ENCODE data around the gene ZMYM5. TPM values are rescaled to one million over a fixed set of nuclear protein-coding genes. Genes with fewer than 3 reads are reported as not detected.
"Not testable (repeated sequence)": the region's sequence is repeated elsewhere in the genome, so short reads cannot be mapped to it uniquely, and the experiment has no call there.

The ZMYM5 gene
- total and polyA plus RNA-seq, 4 donors, result 2.6 to 8.1 (median 5.9) TPM

DNA sequence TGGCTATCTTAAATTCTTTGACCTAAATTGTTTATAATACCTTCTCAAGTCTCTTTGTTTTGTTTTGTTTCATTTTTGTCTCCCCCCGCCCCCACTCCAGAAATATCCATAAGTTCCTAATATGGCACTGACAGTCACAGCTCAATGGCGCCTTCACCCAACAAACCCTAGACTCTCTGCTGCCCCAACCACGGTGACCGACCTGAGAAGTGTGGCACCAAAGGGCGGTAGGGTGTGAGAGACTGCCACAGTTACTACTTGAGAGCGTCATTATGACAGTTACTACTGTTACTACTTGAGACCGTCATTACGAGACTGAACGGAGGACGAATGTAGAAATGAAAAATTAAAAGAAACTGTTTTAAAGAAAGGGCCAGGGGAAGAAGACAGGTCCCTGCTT, 46.3 kb downstream of the ZMYM5 start (continued):
- no peak for TF ChIP-seq ATF3 (IDR thresholded peaks at IDR 0.05)

DNA sequence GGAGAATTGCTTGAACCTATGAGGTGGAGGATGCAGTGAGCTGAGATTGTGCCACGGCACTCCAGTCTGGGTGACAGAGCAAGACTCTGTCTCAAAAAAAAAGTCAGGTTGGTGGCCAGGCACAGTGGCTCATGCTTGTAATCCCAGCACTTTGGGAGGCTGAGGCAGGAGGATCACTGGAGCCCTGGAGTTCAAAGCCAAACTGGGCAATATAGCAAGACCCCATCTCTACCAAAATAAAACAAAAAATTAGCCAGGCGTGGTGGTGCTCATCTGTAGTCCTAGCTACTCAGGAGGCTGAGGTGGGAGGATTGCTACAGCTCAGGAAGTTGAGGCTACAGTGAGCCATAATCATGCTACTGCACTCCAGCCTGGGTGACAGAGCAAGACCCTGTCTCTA, 47.6 kb downstream of the ZMYM5 start:
- DNase-seq (ENCODE audit: low spot score), result not testable (repeated sequence)

GRCh38 chr13:19810996-19811881, 52.2 kb downstream of the ZMYM5 start:
- Histone ChIP-seq H3K9ac (ENCODE audit: low read depth in 1 of 2, low read length in 2 of 2) (no peak overlapping the region), H3K36me3 (ENCODE audit: control insufficient read depth in 4 of 4, insufficient read depth in 3 of 4, low read depth in 1 of 4, low read length in 3 of 4) (no peaks in the 10 kb centered on the region), H3K9me3 (ENCODE audit: control insufficient read depth in 4 of 4, low read length in 3 of 4) (no peaks in the 10 kb centered on the region), H3K4me1 (ENCODE audit: control insufficient read depth in 4 of 4, insufficient read depth in 4 of 4, low read length in 3 of 4) (no peaks in the 10 kb centered on the region), H3K27me3 (ENCODE audit: control insufficient read depth in 4 of 4, insufficient read depth in 4 of 4, low read length in 3 of 4) (no peaks in the 10 kb centered on the region), H3K4me3 (ENCODE audit: low read depth in 1 of 3, low read length in 3 of 3) (no peak overlapping the region), H3K27ac (ENCODE audit: low read depth in 1 of 2, low read length in 2 of 2) (no peak overlapping the region)
- no peak for DNase-seq (ENCODE audit: low spot score)
- no peak for TF ChIP-seq HNF4G (IDR thresholded peaks at IDR 0.05)
- no peak for TF ChIP-seq MAX (IDR thresholded peaks at IDR 0.05)
- TF ChIP-seq TAF1 (conservative IDR thresholded peaks at IDR 0.05), result no peak
- TF ChIP-seq ATF3 (IDR thresholded peaks at IDR 0.05), result no peak
- no peak for TF ChIP-seq RAD21 (IDR thresholded peaks at IDR 0.05)
- no peak for TF ChIP-seq FOXA1 (IDR thresholded peaks at IDR 0.05)
- TF ChIP-seq GABPA (IDR thresholded peaks at IDR 0.05 in 1 of 2, conservative IDR thresholded peaks at IDR 0.05 in 1 of 2), result no peak
- 95% methylated on average over 7 of the region's 7 CpGs for WGBS

More for the DNA sequence above, 47.6 kb downstream of the ZMYM5 start:
- peaks cover 0 to 15% (median 3%) of the 10 kb centered on the region in 4 donors for H3K36me3 ChIP-seq (ENCODE audit: control insufficient read depth in 4 of 4, insufficient read depth in 3 of 4, low read depth in 1 of 4, low read length in 3 of 4)
- H3K4me3 ChIP-seq (ENCODE audit: low read depth in 1 of 3, low read length in 3 of 3); H3K9ac ChIP-seq (ENCODE audit: low read depth in 1 of 2, low read length in 2 of 2); H3K9me3 ChIP-seq (ENCODE audit: control insufficient read depth in 4 of 4, low read length in 3 of 4); H3K27me3 ChIP-seq (ENCODE audit: control insufficient read depth in 4 of 4, insufficient read depth in 4 of 4, low read length in 3 of 4); H3K27ac ChIP-seq (ENCODE audit: low read depth in 1 of 2, low read length in 2 of 2); H3K4me1 ChIP-seq (ENCODE audit: control insufficient read depth in 4 of 4, insufficient read depth in 4 of 4, low read length in 3 of 4): not testable (repeated sequence)
- WGBS, result 98% methylated on average over 2 of the region's 2 CpGs

GRCh38 chr13:19810151-19810550, 53.3 kb downstream of the ZMYM5 start:
- H3K27me3 ChIP-seq (ENCODE audit: control insufficient read depth in 4 of 4, insufficient read depth in 4 of 4, low read length in 3 of 4), result no peaks in the 10 kb centered on the region
- no peaks in the 10 kb centered on the region for H3K4me1 ChIP-seq (ENCODE audit: control insufficient read depth in 4 of 4, insufficient read depth in 4 of 4, low read length in 3 of 4)
- TF ChIP-seq JUND (IDR thresholded peaks at IDR 0.05), result no peak
- TF ChIP-seq YY1 (IDR thresholded peaks at IDR 0.05), result no peak
- TF ChIP-seq, protein P1, sequence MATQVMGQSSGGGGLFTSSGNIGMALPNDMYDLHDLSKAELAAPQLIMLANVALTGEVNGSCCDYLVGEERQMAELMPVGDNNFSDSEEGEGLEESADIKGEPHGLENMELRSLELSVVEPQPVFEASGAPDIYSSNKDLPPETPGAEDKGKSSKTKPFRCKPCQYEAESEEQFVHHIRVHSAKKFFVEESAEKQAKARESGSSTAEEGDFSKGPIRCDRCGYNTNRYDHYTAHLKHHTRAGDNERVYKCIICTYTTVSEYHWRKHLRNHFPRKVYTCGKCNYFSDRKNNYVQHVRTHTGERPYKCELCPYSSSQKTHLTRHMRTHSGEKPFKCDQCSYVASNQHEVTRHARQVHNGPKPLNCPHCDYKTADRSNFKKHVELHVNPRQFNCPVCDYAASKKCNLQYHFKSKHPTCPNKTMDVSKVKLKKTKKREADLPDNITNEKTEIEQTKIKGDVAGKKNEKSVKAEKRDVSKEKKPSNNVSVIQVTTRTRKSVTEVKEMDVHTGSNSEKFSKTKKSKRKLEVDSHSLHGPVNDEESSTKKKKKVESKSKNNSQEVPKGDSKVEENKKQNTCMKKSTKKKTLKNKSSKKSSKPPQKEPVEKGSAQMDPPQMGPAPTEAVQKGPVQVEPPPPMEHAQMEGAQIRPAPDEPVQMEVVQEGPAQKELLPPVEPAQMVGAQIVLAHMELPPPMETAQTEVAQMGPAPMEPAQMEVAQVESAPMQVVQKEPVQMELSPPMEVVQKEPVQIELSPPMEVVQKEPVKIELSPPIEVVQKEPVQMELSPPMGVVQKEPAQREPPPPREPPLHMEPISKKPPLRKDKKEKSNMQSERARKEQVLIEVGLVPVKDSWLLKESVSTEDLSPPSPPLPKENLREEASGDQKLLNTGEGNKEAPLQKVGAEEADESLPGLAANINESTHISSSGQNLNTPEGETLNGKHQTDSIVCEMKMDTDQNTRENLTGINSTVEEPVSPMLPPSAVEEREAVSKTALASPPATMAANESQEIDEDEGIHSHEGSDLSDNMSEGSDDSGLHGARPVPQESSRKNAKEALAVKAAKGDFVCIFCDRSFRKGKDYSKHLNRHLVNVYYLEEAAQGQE (IDR thresholded peaks at IDR 0.05), result no peak
- no peak for TF ChIP-seq TAF1 (conservative IDR thresholded peaks at IDR 0.05)
- no peak for TF ChIP-seq FOXA1 (IDR thresholded peaks at IDR 0.05)
- no peaks in the 10 kb centered on the region for H3K36me3 ChIP-seq (ENCODE audit: control insufficient read depth in 4 of 4, insufficient read depth in 3 of 4, low read depth in 1 of 4, low read length in 3 of 4)
- H3K27ac ChIP-seq (ENCODE audit: low read depth in 1 of 2, low read length in 2 of 2), result no peak overlapping the region
- H3K4me3 ChIP-seq (ENCODE audit: low read depth in 1 of 3, low read length in 3 of 3), result no peak overlapping the region
- WGBS, result 95% methylated on average over 4 of the region's 4 CpGs
- H3K9me3 ChIP-seq (ENCODE audit: control insufficient read depth in 4 of 4, low read length in 3 of 4), result no peaks in the 10 kb centered on the region
- H3K9ac ChIP-seq (ENCODE audit: low read depth in 1 of 2, low read length in 2 of 2), result no peak overlapping the region
- DNase-seq (ENCODE audit: low spot score), result no peak
